ENCODE data around the gene PIK3CD.
A peak's percentile ranks its signal among the peaks of the same experiment; 100 is the strongest.
"Not testable (repeated sequence)": the region's sequence is repeated elsewhere in the genome, so short reads cannot be mapped to it uniquely, and the experiment has no call there.

Gene PIK3CD

DNA sequence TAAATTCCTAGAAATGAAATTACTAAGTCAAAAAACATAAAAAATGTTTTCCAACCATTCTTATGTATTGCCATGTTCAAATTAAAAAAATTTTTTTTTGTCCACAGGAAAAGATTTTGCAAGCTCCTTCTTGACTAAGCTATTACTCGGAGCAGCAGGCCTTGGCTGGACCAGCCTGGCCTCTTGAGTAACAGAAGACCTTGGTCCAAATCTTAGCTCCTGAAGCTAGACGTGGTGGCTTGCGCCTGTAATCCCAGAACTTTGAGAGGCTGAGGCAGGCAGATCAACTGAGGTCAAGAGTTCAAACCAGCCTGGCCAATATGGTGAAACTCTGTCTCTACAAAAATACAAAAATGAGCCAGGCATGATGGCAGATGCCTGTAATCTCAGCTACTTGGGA lies 94.7 kb downstream of the PIK3CD start:
- no peak for DNase-seq

GRCh38 chr1:9746651-9747050 lies 95.1 kb downstream of the PIK3CD start:
- no peak for DNase-seq

DNA sequence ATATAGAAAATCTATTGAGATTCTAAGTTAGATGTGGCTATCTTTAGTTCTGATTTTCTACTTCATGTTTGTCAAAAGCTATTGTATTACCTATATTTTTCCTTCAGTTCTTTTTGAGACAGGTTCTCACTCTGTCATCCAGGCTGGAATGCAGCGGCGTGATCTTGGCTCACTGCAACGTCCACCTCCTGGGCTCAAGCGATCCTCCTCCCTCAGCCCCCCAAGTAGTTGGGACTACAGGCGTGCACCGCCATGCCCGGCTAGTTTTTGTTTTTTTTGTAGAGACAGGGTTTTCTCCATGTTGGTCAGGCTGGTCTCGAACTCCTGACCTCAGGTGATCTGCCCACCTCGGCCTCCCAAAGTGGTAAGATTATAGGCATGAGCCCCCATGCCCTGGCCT lies 96.9 kb downstream of the PIK3CD start:
- DNase-seq = not testable (repeated sequence)

GRCh38 chr1:9749361-9749760 lies 97.8 kb downstream of the PIK3CD start:
- DNase-seq = no peak

DNA sequence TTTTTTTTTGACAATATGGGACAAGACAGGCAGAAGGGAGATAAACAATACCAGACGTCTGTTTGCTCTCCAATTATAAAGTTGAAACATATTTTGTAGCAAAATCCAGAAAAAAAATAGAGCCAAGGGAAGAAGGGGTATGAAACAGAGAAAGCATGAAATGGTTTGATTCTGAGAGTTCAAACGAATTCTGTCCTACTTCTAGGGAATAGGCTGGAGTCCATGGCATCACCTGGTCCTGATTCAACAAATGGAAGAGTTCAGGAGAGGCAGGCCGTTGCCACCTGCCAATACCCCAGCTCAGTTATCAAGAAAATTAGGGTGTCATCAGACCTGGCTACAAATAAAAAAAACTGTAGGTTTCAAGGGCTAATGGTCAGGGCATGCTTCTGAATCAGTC lies 100.4 kb downstream of the PIK3CD start:
- no peak for DNase-seq

DNA sequence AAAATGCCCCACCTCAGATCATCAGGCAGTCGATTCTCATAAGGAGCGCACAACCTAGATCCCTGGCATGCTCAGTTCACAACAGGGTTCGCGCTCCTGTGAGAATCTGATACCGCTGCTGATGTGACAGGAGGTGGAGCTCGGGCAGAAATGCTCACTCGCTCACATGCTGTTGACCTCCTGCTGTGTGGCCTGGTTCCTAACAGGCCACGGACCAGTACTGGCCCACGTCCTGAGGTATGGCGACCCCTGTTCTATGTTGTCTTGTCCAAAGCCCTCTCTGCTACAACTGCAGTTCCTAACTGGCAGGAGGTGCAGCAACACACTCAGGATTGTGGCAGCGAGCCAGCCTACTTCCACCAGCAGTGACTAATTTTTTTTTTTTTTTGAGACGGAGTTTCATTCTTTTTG lies 101.6 kb downstream of the PIK3CD start:
- no peak for DNase-seq

DNA sequence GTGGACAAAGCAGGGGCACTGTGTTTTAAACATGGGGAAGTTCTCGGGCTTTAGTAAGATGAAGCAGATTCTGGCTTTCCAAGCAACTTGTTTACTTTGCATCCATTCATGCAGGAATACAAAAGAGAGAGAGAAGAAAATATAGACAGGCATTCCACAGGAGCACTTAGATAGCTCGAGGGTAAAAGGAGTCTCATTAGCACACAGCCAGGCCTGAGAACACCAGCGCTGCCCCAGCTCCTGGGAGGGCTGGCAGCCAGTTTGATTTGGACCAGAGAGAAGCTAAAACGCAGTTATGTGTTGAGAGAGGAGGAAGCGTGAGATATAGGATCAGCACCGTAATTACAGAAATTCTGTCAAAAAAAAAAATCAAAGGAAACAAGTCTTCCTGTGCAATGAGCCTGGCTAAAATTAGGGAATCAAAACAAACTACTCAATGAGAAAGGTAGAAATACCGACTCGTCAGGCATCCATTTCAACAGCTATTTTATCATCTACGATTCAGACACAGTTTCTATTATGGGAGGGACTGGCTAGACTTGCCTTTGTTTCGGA lies 104.0 kb downstream of the PIK3CD start:
- no peak for DNase-seq

- no peak for DNase-seq
Measured at GRCh38 chr1:9758559-9759121, 107.1 kb downstream of the PIK3CD start.

DNA sequence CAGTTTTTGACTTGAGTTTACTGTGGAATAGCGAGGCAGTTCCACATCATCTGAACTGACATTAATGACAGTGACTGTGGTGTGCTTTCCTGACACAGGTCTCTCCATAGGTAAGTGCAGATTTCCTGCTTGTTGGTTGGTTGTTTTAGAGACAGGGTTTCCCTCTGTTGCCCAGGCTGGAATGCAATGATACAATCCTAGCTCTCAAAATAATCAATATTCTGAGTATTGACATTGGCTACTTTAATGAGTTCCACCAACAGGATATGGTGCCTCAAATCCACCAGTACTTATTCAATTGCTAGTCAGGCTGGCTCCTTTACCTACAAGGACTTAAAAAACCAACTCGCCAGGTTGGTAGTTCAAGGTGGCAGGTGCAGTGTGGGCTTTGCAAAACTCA lies 108.4 kb downstream of the PIK3CD start:
- DNase-seq = no peak

GRCh38 chr1:9760824-9761223 lies 109.3 kb downstream of the PIK3CD start:
- DNase-seq = no peak

DNA sequence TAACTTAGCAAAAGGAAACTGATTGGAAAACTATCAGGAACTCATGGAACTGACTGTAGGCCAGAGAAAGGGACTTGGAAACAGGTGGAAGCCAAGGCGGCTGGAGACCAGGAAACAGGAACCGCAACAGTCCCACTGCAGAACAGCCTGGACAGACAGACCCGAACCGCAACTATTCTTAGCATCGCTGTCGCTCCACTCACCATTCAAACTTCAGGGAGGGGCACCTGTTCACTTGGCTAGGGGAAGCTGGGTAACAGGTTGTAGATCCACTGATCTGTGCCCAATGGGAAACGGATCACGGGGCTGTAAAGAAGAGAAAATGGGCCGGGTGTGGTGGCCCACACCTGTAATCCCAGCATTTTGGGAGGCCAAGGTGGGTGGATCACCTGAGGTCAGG lies 110.3 kb downstream of the PIK3CD start:
- no peak for DNase-seq

DNA sequence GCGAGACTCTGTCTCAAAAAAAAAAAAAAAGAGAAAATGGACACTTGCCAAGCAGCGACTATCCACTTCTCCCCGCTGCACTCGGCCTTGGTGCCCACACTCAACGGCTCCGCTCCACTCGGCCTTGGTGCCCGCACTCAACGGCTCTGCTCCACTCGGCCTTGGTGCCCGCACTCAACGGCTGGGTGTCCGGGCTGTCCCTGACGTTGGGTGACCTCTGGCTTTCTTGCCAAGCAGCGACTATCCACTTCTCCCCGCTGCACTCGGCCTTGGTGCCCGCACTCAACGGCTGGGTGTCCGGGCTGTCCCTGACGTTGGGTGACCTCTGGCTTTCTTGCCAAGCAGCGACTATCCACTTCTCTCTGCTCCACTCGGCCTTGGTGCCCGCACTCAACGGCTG lies 110.9 kb downstream of the PIK3CD start:
- not testable (repeated sequence) for DNase-seq

DNA sequence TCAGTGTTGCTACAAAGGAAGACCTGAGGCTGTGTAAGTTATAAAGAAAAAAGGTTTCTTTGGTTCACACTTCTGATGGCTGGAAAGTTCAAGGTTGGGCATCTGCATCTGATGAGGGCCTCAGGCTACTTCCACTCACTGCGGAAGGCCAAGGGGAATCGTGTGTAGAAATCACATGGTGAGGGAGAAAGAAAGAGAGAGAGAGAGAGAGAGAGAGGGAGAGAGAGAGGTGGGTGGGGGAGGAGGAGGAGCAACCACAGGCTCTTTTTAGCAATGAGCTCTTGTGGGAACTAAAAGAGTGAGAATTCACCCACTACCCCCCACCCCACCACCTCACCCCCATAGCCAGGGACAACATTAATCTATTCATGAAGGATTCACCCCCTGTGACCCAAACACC lies 112.4 kb downstream of the PIK3CD start:
- DNase-seq = no peak

GRCh38 chr1:9764550-9764949 lies 113.0 kb downstream of the PIK3CD start:
- no peak for DNase-seq

DNA sequence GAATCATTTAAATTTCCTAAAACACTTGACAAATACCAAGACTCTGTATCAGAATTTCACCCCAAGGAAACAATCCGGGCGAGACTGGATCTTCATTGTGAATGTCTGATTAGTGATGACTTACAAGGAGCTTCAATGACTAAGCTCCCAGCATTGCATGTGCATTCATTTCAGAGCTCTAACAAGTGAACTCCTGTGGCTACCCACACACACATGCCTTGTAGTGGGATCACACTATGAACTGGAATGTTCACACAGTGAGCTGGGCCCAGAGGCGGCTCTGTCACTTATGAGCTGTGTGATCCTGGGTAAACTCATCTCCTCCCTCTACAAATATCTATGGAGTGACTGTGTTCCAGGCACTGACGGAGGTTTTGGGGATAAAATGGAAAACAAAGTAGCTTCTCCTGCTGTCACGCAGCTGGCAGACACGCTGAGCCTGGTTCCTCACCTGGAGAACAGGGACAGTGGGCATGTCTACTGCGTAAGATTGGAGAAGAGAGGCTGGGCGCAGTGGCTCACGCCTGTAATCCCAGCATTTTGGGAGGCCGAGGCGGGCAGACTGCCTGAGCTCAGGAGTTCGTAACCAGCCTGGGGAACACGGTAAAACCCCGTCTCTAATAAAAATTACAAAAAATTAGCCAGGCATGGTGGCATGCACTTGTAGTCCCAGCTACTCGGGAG lies 115.4 kb downstream of the PIK3CD start:
- DNase-seq = no peak

DNA sequence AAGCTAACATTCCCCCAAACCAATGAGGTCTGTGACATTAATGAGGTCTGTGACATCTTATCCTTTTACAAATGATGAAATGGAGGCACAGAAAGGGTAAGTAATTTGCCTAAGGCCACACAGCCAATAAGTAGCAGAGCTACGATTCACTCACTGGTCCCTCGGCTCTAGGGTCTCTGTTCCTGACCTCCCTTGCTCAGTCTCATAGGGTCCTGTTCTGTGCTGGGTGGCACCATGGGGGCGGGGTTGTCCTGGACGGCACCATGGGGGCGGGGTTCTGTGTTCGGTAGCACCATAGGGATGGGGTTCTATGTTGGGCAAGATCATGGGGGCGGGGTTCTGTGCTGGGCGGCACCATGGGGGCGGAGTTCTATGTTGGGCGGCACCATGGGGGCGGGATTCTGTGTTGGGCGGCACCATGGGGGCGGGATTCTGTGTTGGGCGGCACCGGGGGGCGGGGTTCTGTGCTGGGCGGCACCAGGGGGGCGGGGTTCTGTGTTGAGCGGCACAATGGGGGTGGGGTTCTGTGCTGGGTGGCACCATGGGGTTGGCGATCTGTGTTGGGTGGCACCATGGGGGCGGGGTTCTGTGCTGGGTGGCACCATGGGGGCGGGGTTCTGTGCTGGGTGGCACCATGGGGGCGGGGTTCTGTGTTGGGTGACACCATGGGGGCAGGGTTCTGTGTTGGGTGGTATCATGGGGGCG lies 116.6 kb downstream of the PIK3CD start:
- peak; percentile 51 for DNase-seq

DNA sequence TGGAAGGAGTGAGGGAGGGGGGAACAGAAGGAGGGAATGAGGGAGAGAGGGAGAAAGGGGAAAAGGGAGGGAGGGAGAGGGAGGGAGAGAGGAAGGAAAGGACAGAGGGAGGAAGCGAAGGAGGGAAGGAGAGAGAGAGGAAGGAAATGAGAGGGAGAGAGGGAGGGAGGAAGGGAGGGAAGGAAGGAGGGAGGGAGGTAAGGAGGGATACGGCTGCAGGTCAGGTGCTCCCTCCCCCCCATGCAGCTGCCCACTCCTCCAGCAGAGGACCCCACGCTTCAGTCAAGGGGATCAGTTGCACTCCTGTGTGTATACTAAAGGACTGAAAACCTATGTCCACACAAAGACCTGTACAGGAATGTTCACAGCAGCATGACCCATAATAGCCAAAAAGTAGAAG lies 117.5 kb downstream of the PIK3CD start:
- no peak for DNase-seq

DNA sequence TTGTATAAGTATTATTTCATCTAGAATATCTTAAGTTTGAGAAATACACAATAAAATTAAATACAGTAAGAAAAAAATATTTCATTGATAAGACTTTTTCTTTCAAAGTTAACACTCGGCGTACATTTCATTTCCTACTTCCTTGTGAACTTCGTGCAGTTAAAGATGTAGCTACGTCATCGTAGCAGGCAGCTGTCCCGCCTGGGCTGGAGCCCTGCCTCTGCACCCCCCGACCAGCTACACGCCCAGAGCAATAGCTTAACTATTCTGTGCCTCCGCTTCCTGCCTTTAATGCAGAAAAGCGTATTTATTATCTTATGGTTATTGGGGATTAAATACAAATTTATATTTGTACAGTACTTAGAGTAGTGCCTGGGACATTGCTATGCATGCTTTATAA lies 118.8 kb downstream of the PIK3CD start:
- DNase-seq = no peak

GRCh38 chr1:9774712-9775679 lies 123.5 kb downstream of the PIK3CD start:
- peak; percentile 60 for DNase-seq

GRCh38 chr1:9776685-9777084 lies 125.2 kb downstream of the PIK3CD start:
- DNase-seq = no peak
